CD4-positive, alpha-beta T cell treated with Interleukin-10 for 1 hour (primary cell): ENCODE results near the gene APOBEC3F.
A peak's percentile ranks its signal among the peaks of the same experiment; 100 is the strongest.

ENCODE experiments used
- DNase-seq: peaks from one replicate; pipeline ENCODE4 v3.0.0-alpha.2; 2020

Gene APOBEC3F

DNA sequence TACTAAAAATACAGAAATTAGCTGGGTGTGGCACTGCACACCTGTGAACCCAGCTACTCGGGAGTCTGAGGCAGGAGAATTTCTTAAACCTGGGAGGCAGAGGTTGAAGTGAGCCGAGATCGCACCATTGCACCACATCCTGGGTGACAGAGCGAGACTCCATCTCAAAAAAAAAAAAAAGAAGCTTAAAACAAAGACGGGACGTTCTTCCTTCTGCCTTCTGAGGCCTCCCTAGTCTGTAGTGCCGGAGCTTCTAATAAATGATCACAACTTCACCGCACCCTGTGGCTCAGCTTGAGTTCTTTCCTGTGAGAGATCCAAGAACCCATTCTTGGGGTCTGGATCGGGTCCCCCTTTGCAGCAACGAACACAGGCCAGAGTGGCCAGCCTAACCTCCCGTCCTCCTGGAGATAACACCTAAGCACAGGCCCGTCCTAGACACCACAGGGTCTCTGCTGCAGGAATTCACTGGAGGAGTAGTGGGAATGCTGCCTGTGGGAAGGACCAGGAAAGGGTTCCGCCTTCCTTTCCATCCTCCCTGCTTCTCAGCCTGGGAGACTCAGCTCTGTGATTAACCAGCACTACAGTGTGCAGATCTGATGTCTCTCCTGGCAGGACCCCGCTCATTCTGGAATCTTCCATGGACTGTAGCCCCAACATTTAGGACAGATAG is 54.2 kb downstream of the APOBEC3F start:
- DNase-seq = peak; percentile 60

- no peak for DNase-seq
Measured at GRCh38 chr22:39095971-39096370, 55.3 kb downstream of the APOBEC3F start.

- peak; percentile 58 for DNase-seq
Measured at GRCh38 chr22:39097098-39098020, 56.7 kb downstream of the APOBEC3F start, which contains the start of gene APOBEC3H. TSS of gene APOBEC3H (plus strand) at chr22:39097244. CDS start at chr22:39100279, 3,035 bp downstream.

DNA sequence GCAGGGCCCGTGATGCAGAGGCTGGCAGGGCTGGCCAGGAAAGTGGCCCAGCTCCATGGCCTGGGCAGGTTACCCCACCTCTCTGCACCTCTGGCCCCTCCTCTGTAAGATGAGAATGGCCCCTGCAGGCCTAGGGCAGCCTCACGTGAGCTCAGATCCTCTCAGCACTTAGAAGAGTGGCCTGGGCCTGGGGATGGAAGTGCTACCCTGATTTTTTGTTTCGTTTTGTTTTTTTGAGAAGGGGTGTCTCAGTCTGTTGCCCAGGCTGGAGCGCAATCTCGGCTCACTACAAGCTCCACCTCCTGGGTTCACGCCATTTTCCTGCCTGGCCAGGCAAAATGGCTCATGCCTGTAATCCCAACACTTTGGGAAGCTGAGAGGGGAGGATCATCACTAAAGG is 57.4 kb downstream of the APOBEC3F start:
- no peak for DNase-seq

- no peak for DNase-seq
Measured at GRCh38 chr22:39098576-39098975, 57.9 kb downstream of the APOBEC3F start.

- no peak for DNase-seq
Measured at GRCh38 chr22:39101226-39101625, 60.6 kb downstream of the APOBEC3F start.

DNA sequence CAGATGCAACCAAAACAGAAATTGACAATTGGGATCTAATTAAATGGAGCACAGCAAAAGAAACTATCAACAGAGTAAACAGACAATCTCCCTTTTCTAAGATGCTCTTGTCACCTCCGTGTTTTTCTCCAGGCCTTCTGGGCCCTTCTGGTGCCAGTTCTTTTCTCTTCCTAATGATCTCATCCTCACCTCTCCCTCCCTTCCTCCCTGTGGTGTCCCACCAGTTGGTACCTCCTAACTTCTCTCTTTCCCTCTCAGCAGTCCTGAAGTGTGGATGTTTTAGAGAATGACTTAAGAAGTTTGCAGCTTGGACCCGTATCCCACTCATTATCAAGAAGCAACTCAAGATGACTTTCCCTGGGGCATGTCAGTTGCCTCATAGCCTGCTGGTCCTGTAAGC is 62.8 kb downstream of the APOBEC3F start:
- no peak for DNase-seq
